CD8-positive, alpha-beta memory T cell (primary cell): ENCODE data around the gene CYP1A2. TPM values are rescaled to one million over a fixed set of nuclear protein-coding genes. Genes with fewer than 3 reads are reported as not detected.

Experiments
- CTCF ChIA-PET: fragments of 350-600 bp; sonication (Branson Sonifier 250); formaldehyde crosslinking; loops from one replicate; lab custom pipeline; 2021; ENCODE audit warnings: antibody characterized with exemption; lab: Charles Lee
- POLR2A ChIA-PET: fragments of 350-600 bp; sonication (Branson Sonifier 250); formaldehyde crosslinking; loops from one replicate; lab custom pipeline; 2021; ENCODE audit warnings: antibody characterized with exemption; lab: Charles Lee
- DNase-seq, 5 donors: peaks; one replicate each; pipeline versions ENCODE4 v3.0.0 to v3.0.0-alpha.2; 2020 to 2022; ENCODE audit warnings: mixed read lengths in 1 of 5
- H3K27ac ChIP-seq: one replicate; pipeline ENCODE4 v1.7.0; 2013; ENCODE audit warnings: low read depth, mild to moderate bottlenecking, low read length, moderate library complexity
- H3K27me3 ChIP-seq: 2 replicates; pipeline ENCODE4 v1.7.0; 2013; ENCODE audit warnings: low read length, mild to moderate bottlenecking; ENCODE audit not compliant: insufficient read depth, poor library complexity, severe bottlenecking
- H3K36me3 ChIP-seq: 2 replicates; pipeline ENCODE4 v1.7.0; 2013; ENCODE audit warnings: mild to moderate bottlenecking, low read length, moderate library complexity; ENCODE audit not compliant: insufficient read depth
- H3K4me1 ChIP-seq: 2 replicates; pipeline ENCODE4 v1.7.0; 2013; ENCODE audit warnings: mild to moderate bottlenecking, low read length, moderate library complexity; ENCODE audit not compliant: insufficient read depth
- H3K4me3 ChIP-seq: 2 replicates; pipeline ENCODE4 v1.7.0; 2013; ENCODE audit warnings: mild to moderate bottlenecking, low read length
- H3K9me3 ChIP-seq: 2 replicates; pipeline ENCODE4 v1.7.0; 2013; ENCODE audit warnings: mild to moderate bottlenecking, low read length
- H3K27ac Mint-ChIP-seq, 8 donors: one replicate each; pipeline ENCODE4 v1.8.0; 2020 to 2021; ENCODE audit warnings: mixed read lengths in 8 of 8, mild to moderate bottlenecking in 6 of 8, inconsistent platforms in 3 of 8, moderate library complexity in 3 of 8
- H3K27me3 Mint-ChIP-seq, 2 donors: one replicate each; pipeline ENCODE4 v1.8.0; 2020 to 2021; ENCODE audit warnings: mixed read lengths in 2 of 2, mild to moderate bottlenecking in 1 of 2, moderate library complexity in 1 of 2
- H3K36me3 Mint-ChIP-seq, 3 donors: one replicate each; pipeline ENCODE4 v1.8.0; 2020 to 2021; ENCODE audit warnings: mixed read lengths in 3 of 3, inconsistent platforms in 1 of 3, mild to moderate bottlenecking in 1 of 3
- H3K4me1 Mint-ChIP-seq, 3 donors: one replicate each; pipeline ENCODE4 v1.8.0; 2020 to 2021; ENCODE audit warnings: mixed read lengths in 3 of 3, inconsistent platforms in 1 of 3, mild to moderate bottlenecking in 1 of 3
- H3K4me3 Mint-ChIP-seq, 7 donors: one replicate each; pipeline ENCODE4 v1.8.0; 2020 to 2021; ENCODE audit warnings: mixed read lengths in 7 of 7, mild to moderate bottlenecking in 6 of 7, moderate library complexity in 4 of 7, inconsistent platforms in 2 of 7
- H3K9me3 Mint-ChIP-seq, 5 donors: one replicate each; pipeline ENCODE4 v1.8.0; 2020 to 2022; ENCODE audit warnings: mixed read lengths in 5 of 5, mild to moderate bottlenecking in 3 of 5, moderate library complexity in 2 of 5, inconsistent platforms in 1 of 5
- polyA plus RNA-seq: library from polyadenylated mRNA; unstranded; fragments of 300-500 nt; fragmentation: Illumina TruSeq; gene quantifications from one replicate; pipeline ENCODE4 v1.2.3, GENCODE V29; 2021
- total RNA-seq, 2 experiments: library from RNA; stranded (reverse); gene quantifications; one replicate each; pipeline ENCODE4 v1.2.3, GENCODE V29; 2021

Gene CYP1A2
- total and polyA plus RNA-seq, 3 experiments from 2014 or later = not detected

DNA sequence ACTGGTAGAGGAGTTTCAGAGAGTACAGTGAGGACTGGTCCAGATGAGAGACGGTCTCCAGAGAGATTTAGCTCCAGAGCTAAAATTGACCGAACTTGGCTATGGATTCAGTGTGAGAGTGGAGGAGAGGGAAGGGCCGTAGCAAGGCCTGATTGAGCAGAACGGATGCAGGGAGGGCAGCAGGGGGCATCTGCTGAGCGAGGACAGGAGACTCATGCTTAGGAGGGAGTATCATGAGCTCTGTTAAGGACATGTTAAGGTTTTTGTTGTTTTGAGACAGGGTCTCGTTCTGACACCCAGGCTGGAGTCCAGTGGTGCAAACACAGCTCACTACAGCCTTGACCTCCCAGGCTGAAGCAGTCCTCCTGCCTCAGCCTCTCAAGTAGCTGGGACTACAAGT is 56.3 kb downstream of the CYP1A2 start:
- no peak for DNase-seq
- Mint-ChIP-seq H3K4me1 (peaks cover 31 to 40% (median 39%) of the 10 kb centered on the region in 3 donors), H3K27ac (peak overlapping the region in 6 of 8 donors; percentile 19 to 89 (median 66)), H3K36me3 (peaks cover 4 to 47% (median 6%) of the 10 kb centered on the region in 3 donors), H3K4me3 (no peak overlapping the region), H3K9me3 (no peaks in the 10 kb centered on the region), H3K27me3 (no peaks in the 10 kb centered on the region)
- peaks cover 29% of the 10 kb centered on the region for H3K36me3 ChIP-seq
- H3K27me3 ChIP-seq = no peaks in the 10 kb centered on the region
- no peak overlapping the region for H3K4me3 ChIP-seq
- CTCF ChIA-PET = interaction anchor here (0.6 to 8.9 kb wide), 9 partner anchors 8 to 146 kb away, joined by 3 to 86 read pairs (median 11); partner anchors contain the start of genes CSK and LMAN1L
- POLR2A ChIA-PET = interaction anchor here (1.1 to 1.4 kb wide), 3 partner anchors 24 to 38 kb away, joined by 3 to 4 read pairs (median 4); partner anchors contain the start of gene ULK3
- no peaks in the 10 kb centered on the region for H3K9me3 ChIP-seq
- H3K27ac ChIP-seq = no peak overlapping the region
- H3K4me1 ChIP-seq = peaks cover 23% of the 10 kb centered on the region

Other genes with a start within 250 kb of the CYP1A2 start
- gene ARID3B, start 207.6 kb upstream of the CYP1A2 start, total RNA-seq = 10 to 100 TPM; 30.1 to 31.1 TPM
- gene ARID3B, start 207.6 kb upstream of the CYP1A2 start, polyA plus RNA-seq = 13.0 TPM
- gene CLK3, start 133.0 kb upstream of the CYP1A2 start, total RNA-seq = 100 to 1,000 TPM in 1 of 2 experiments, 10 to 100 TPM in 1; 96.8 to 101 TPM
- gene CLK3, start 133.0 kb upstream of the CYP1A2 start, polyA plus RNA-seq = 84.7 TPM
- gene EDC3, start 52.8 kb upstream of the CYP1A2 start, total RNA-seq = 10 to 100 TPM; 50.9 to 52.0 TPM
- gene EDC3, start 52.8 kb upstream of the CYP1A2 start, polyA plus RNA-seq = 29.9 TPM
- 1 to 10 TPM; 2.4 to 2.6 TPM for gene CYP1A1, start 23.3 kb upstream of the CYP1A2 start, total RNA-seq
- 0.09 TPM for gene CYP1A1, start 23.3 kb upstream of the CYP1A2 start, polyA plus RNA-seq
- gene CSK, start 33.2 kb downstream of the CYP1A2 start, total RNA-seq = 100 to 1,000 TPM; 288 to 294 TPM
- gene CSK, start 33.2 kb downstream of the CYP1A2 start, polyA plus RNA-seq = 154 TPM
- gene LMAN1L, start 64.0 kb downstream of the CYP1A2 start, total RNA-seq = under 1 TPM in 1 of 2 experiments, not detected in 1; 0.27 TPM
- not detected for gene LMAN1L, start 64.0 kb downstream of the CYP1A2 start, polyA plus RNA-seq
- gene CPLX3, start 77.8 kb downstream of the CYP1A2 start, total RNA-seq = not detected
- gene CPLX3, start 77.8 kb downstream of the CYP1A2 start, polyA plus RNA-seq = not detected
- gene ULK3, start 94.3 kb downstream of the CYP1A2 start, total RNA-seq = 10 to 100 TPM; 53.9 to 60.1 TPM
- gene ULK3, start 94.3 kb downstream of the CYP1A2 start, polyA plus RNA-seq = 43.1 TPM
- gene SCAMP2, start 124.5 kb downstream of the CYP1A2 start, total RNA-seq = 10 to 100 TPM; 82.8 to 84.2 TPM
- gene SCAMP2, start 124.5 kb downstream of the CYP1A2 start, polyA plus RNA-seq = 154 TPM
- 10 to 100 TPM; 40.4 to 43.0 TPM for gene MPI, start 141.2 kb downstream of the CYP1A2 start, total RNA-seq
- 61.1 TPM for gene MPI, start 141.2 kb downstream of the CYP1A2 start, polyA plus RNA-seq
- 10 to 100 TPM; 45.0 to 47.7 TPM for gene FAM219B, start 158.0 kb downstream of the CYP1A2 start, total RNA-seq
- 32.3 TPM for gene FAM219B, start 158.0 kb downstream of the CYP1A2 start, polyA plus RNA-seq
- gene COX5A, start 189.2 kb downstream of the CYP1A2 start, total RNA-seq = 100 to 1,000 TPM; 326 to 362 TPM
- gene COX5A, start 189.2 kb downstream of the CYP1A2 start, polyA plus RNA-seq = 351 TPM
- 1 to 10 TPM; 6.1 to 7.4 TPM for gene RPP25, start 207.9 kb downstream of the CYP1A2 start, total RNA-seq
- 2.5 TPM for gene RPP25, start 207.9 kb downstream of the CYP1A2 start, polyA plus RNA-seq
- 1 to 10 TPM in 1 of 2 experiments, under 1 TPM in 1; 0.74 to 1.1 TPM for gene SCAMP5, start 246.7 kb downstream of the CYP1A2 start, total RNA-seq
- gene SCAMP5, start 246.7 kb downstream of the CYP1A2 start, polyA plus RNA-seq = 0.16 TPM